Naive thymus-derived CD8-positive, alpha-beta T cell (primary cell): ENCODE results near the gene ALG11. TPM values are rescaled to one million over a fixed set of nuclear protein-coding genes. Genes with fewer than 3 reads are reported as not detected.
"Not testable (repeated sequence)": the region's sequence is repeated elsewhere in the genome, so short reads cannot be mapped to it uniquely, and the experiment has no call there.

Experiments
- ATAC-seq, 2 donors: fragments of 150-1000 bp; cut with Tn5 transposase in 1 of 2; sonication (Bioruptor Pico), chemical (Tn5 transposase) in 1 of 2; 1 replicate in 1 of 2; 2 replicates in 1 of 2; pipeline ENCODE4 v1.10.0; 2021; ENCODE audit warnings: mild to moderate bottlenecking in 2 of 2, moderate library complexity in 2 of 2
- POLR2A ChIA-PET: fragments of 350-600 bp; sonication (Branson Sonifier 250); formaldehyde crosslinking; loops from one replicate; lab custom pipeline; 2021; ENCODE audit warnings: antibody characterized with exemption; lab: Charles Lee
- DNase-seq, 10 donors: peaks; one replicate each; pipeline versions ENCODE4 v3.0.0 to v3.0.0-alpha.2; 2020 to 2022
- H3K27ac Mint-ChIP-seq, 10 donors: one replicate each; pipeline ENCODE4 v1.8.0; 2020 to 2022; ENCODE audit warnings: mild to moderate bottlenecking in 10 of 10, mixed read lengths in 10 of 10, moderate library complexity in 4 of 10, inconsistent platforms in 1 of 10
- H3K27me3 Mint-ChIP-seq, 5 donors: one replicate each; pipeline ENCODE4 v1.8.0; 2021 to 2022; ENCODE audit warnings: mixed read lengths in 5 of 5
- H3K36me3 Mint-ChIP-seq, 3 donors: one replicate each; pipeline ENCODE4 v1.8.0; 2020 to 2022; ENCODE audit warnings: mixed read lengths in 3 of 3, mild to moderate bottlenecking in 2 of 3, inconsistent platforms in 1 of 3
- H3K4me1 Mint-ChIP-seq, 4 donors: one replicate each; pipeline ENCODE4 v1.8.0; 2021 to 2022; ENCODE audit warnings: mixed read lengths in 4 of 4
- H3K4me3 Mint-ChIP-seq, 10 donors: one replicate each; pipeline ENCODE4 v1.8.0; 2020 to 2022; ENCODE audit warnings: mild to moderate bottlenecking in 10 of 10, mixed read lengths in 10 of 10, moderate library complexity in 6 of 10, inconsistent platforms in 1 of 10
- H3K9me3 Mint-ChIP-seq, 9 donors: one replicate each; pipeline ENCODE4 v1.8.0; 2020 to 2022; ENCODE audit warnings: mixed read lengths in 9 of 9, mild to moderate bottlenecking in 3 of 9, inconsistent platforms in 1 of 9, moderate library complexity in 1 of 9
- polyA plus RNA-seq, 3 donors: library from polyadenylated mRNA; unstranded; fragments of 300-500 nt; fragmentation: Illumina TruSeq; gene quantifications; one replicate each; pipeline ENCODE4 v1.2.3, GENCODE V29; 2021
- total RNA-seq, 8 experiments: library from RNA in 2 of 8; stranded (reverse) in 2 of 8; gene quantifications; one replicate each; pipeline ENCODE4 v1.2.3 and lab custom pipeline; 2021 to 2026

The ALG11 gene
- total and polyA plus RNA-seq, 5 experiments from 2014 or later = 22.1 to 47.0 (median 25.5) TPM

DNA sequence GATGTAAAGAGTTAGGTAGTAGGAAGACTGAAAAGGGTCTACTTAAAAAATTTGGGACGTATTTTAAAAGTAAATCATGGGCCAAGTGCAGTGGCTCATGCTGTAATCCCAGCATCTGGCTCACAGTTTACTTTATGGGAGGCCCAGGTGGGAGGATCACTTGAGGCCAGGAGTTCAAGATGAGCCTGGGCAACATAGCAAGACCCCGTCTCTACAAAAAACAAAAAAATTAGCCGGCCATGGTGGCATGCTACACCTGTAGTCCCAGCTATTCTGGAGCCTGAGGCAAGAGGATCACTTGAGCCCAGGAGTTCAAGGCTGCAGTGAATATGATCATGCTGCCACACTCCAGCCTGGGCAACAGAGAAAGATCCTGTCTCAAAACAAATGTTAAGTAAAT is 35.3 kb downstream of the ALG11 start:
- DNase-seq = no peak
- Mint-ChIP-seq H3K4me3 (no peak overlapping the region), H3K9me3 (peaks cover 4 to 43% (median 23%) of the 10 kb centered on the region in 9 donors), H3K4me1 (no peaks in the 10 kb centered on the region), H3K27me3 (peaks cover 0 to 5% (median 2%) of the 10 kb centered on the region in 5 donors), H3K27ac (no peak overlapping the region), H3K36me3 (peaks cover 7 to 37% (median 19%) of the 10 kb centered on the region in 3 donors)
- POLR2A ChIA-PET = no interaction called here
- ATAC-seq = no peak

- Mint-ChIP-seq H3K9me3 (peaks cover 4 to 46% (median 23%) of the 10 kb centered on the region in 9 donors), H3K27ac (no peak overlapping the region), H3K4me1 (no peaks in the 10 kb centered on the region), H3K27me3 (peaks cover 0 to 5% (median 2%) of the 10 kb centered on the region in 5 donors), H3K36me3 (peaks cover 7 to 37% (median 19%) of the 10 kb centered on the region in 3 donors), H3K4me3 (no peak overlapping the region)
- POLR2A ChIA-PET = no interaction called here
- no peak for DNase-seq
- no peak for ATAC-seq
These were observed 36.3 kb downstream of the ALG11 start for GRCh38 chr13:52048516-52048915.

DNA sequence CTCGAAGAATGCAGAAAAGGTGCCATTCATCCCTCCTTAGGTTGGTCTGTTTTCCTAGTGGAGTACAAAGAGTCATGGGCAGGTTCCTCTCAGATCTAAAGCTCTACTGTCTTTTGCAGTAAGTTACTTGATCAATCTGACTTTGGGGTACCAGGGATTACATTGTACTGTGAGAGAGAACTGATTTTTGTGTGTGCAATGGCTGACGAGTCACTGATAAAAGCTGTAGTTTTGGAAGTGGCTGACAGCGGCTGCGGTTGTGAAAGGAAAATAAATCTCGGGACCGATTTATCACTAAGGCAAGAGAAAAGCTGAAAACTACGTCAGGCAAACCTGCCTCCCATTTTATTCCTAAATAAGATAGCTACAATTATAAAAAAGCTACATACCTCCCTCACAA is 39.2 kb downstream of the ALG11 start:
- no peak overlapping the region for H3K27ac Mint-ChIP-seq

GRCh38 chr13:52053460-52053859 is 41.3 kb downstream of the ALG11 start:
- POLR2A ChIA-PET = no interaction called here
- Mint-ChIP-seq H3K27ac (no peak overlapping the region), H3K36me3 (peaks cover 3 to 27% (median 9%) of the 10 kb centered on the region in 3 donors), H3K4me3 (no peak overlapping the region), H3K9me3 (peaks cover 1 to 52% (median 26%) of the 10 kb centered on the region in 9 donors), H3K27me3 (peaks cover 0 to 5% (median 2%) of the 10 kb centered on the region in 5 donors), H3K4me1 (no peaks in the 10 kb centered on the region)
- ATAC-seq = no peak
- DNase-seq = no peak

More for the DNA sequence above, 39.2 kb downstream of the ALG11 start:
- Mint-ChIP-seq H3K9me3 (peaks cover 1 to 57% (median 30%) of the 10 kb centered on the region in 9 donors), H3K27me3 (peaks cover 0 to 5% (median 2%) of the 10 kb centered on the region in 5 donors), H3K36me3 (peaks cover 3 to 29% (median 9%) of the 10 kb centered on the region in 3 donors), H3K4me1 (no peaks in the 10 kb centered on the region), H3K4me3 (no peak overlapping the region)
- ATAC-seq (no peak), DNase-seq (no peak)
- POLR2A ChIA-PET = no interaction called here

DNA sequence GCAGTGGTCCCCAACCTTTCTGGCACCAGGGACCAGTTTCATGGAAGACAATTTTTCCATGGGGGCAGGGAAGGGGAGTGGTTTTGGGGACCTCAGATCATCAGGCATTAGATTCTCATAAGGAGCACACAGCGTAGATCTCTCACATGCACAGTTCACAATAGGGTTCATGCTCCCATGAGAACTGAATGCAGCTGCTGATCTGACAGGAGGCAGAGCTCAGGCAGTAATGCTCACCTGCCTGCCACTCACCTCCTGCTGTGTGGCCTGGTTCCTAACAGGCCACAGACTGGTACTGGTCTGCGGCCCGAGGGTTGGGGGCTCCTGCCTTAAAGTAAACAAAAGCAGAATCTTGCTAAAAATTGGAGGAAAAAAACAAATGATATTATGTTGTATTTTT is 48.9 kb downstream of the ALG11 start:
- POLR2A ChIA-PET, H3K4me3 Mint-ChIP-seq, H3K27ac Mint-ChIP-seq, DNase-seq, H3K27me3 Mint-ChIP-seq, ATAC-seq, H3K4me1 Mint-ChIP-seq: not testable (repeated sequence)
- Mint-ChIP-seq H3K9me3 (peaks cover 0 to 41% (median 18%) of the 10 kb centered on the region in 9 donors), H3K36me3 (peaks cover 2 to 12% (median 3%) of the 10 kb centered on the region in 3 donors)

DNA sequence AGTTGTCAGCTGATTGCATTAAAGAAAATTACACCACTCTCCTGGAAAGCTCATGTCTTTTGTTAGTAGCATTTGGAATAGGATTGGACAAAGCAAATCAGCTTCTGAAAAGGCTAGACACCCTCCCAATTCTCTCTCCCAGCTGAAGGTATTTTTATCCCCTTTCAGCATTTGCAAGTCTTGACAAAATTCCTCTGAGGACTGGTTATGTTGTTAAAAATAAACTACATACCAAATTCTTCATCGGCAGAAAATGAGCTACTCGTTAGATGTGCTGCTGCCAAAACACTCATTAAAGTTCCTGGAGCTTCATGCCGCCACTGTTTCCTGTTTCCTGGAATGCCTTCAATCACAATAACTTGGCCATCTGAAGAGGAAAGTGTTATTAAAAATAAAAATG is 49.4 kb downstream of the ALG11 start:
- Mint-ChIP-seq H3K36me3 (peaks cover 2 to 14% (median 3%) of the 10 kb centered on the region in 3 donors), H3K4me1 (no peaks in the 10 kb centered on the region), H3K9me3 (peaks cover 0 to 47% (median 18%) of the 10 kb centered on the region in 9 donors), H3K27ac (no peak overlapping the region), H3K27me3 (no peaks in the 10 kb centered on the region), H3K4me3 (no peak overlapping the region)
- ATAC-seq = no peak
- POLR2A ChIA-PET = no interaction called here
- no peak for DNase-seq

DNA sequence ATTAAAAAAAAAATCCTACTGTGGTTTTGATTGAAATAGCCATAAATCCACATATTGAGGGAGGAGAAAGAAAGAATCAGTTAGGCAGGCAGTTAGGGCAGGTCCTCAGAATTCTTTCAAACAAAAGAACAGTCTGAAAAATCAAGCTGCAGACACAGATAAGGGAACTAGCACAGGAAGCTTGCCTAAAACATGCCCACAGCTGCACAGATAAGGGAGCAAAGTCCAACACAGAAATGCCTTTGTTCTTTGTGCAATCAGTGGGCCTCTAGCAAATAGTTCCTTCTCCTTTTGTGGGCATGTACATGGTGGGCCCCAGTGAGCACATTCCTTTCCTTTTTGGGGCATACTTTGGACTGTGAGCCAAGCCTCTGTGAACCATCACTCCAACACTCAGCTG is 55.0 kb downstream of the ALG11 start:
- Mint-ChIP-seq H3K27ac (no peak overlapping the region), H3K9me3 (peaks cover 0 to 57% (median 29%) of the 10 kb centered on the region in 9 donors), H3K4me3 (no peak overlapping the region), H3K4me1 (peaks cover 0 to 8% (median 1%) of the 10 kb centered on the region in 4 donors), H3K27me3 (peaks cover 7 to 32% (median 16%) of the 10 kb centered on the region in 5 donors), H3K36me3 (peaks cover 2 to 26% (median 8%) of the 10 kb centered on the region in 3 donors)
- ATAC-seq (no peak), DNase-seq (peak in 1 of 10 donors; percentile 0)
- POLR2A ChIA-PET = no interaction called here

DNA sequence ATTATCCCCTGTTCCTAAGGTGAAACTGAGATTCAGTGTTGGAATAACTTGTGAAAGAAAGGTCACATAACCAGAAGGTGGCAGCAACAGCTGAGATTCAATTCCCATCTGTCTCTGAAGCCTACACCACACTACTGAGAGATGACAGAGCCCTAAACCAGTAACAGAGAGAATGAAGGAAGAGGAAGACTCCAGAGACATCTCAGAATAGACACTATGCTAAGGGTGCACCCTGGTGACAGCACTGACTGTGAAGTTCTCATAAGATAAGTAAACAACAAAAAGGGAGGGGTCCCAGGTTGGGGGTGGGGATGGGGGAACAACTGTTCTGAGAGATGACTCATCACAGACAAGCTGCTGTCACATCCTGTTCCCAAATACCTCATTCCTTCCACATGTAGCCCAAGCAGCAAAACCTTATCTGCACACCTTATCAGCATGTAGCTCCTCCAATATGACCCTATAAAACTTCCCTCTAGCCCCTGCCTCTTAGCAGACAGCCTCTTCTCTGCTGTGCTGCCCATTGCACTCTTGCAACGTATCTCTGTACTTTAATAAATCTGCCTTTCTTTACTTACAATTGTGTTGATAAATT is 58.8 kb downstream of the ALG11 start:
- Mint-ChIP-seq H3K4me1 (peaks cover 0 to 8% (median 1%) of the 10 kb centered on the region in 4 donors), H3K9me3 (peaks cover 0 to 41% (median 19%) of the 10 kb centered on the region in 9 donors), H3K27ac (no peak overlapping the region), H3K27me3 (peaks cover 20 to 46% (median 26%) of the 10 kb centered on the region in 5 donors), H3K4me3 (no peak overlapping the region), H3K36me3 (peaks cover 0 to 23% (median 5%) of the 10 kb centered on the region in 3 donors)
- no peak for ATAC-seq
- POLR2A ChIA-PET = no interaction called here
- DNase-seq = peak in 2 of 10 donors; percentile 1 to 2

Other genes with a start within 250 kb of the ALG11 start
- gene DHRS12, start 208.2 kb upstream of the ALG11 start, total RNA-seq = 10 to 100 TPM; 22.6 to 24.2 TPM
- 10 to 100 TPM; 22.1 to 33.2 (median 26.0) TPM for gene DHRS12, start 208.2 kb upstream of the ALG11 start, polyA plus RNA-seq
- gene TMEM272, start 167.2 kb upstream of the ALG11 start, total RNA-seq = 10 to 100 TPM; 14.7 to 15.4 TPM
- under 1 TPM; 0.29 to 0.75 (median 0.52) TPM for gene TMEM272, start 167.2 kb upstream of the ALG11 start, polyA plus RNA-seq
- not detected for gene CCDC70, start 150.4 kb upstream of the ALG11 start, total RNA-seq
- not detected for gene CCDC70, start 150.4 kb upstream of the ALG11 start, polyA plus RNA-seq
- gene ATP7B, start 948 bp upstream of the ALG11 start, total RNA-seq = 1 to 10 TPM; 1.2 to 1.7 TPM
- gene ATP7B, start 948 bp upstream of the ALG11 start, polyA plus RNA-seq = under 1 TPM; 0.06 to 0.29 (median 0.26) TPM
- gene UTP14C, start 12.3 kb downstream of the ALG11 start, total RNA-seq = 10 to 100 TPM; 11.6 to 14.4 TPM
- gene UTP14C, start 12.3 kb downstream of the ALG11 start, polyA plus RNA-seq = 1 to 10 TPM; 2.4 to 3.6 (median 3.3) TPM
- not detected for gene NEK5, start 116.7 kb downstream of the ALG11 start, total RNA-seq
- not detected for gene NEK5, start 116.7 kb downstream of the ALG11 start, polyA plus RNA-seq
- gene NEK3, start 147.2 kb downstream of the ALG11 start, total RNA-seq = 1 to 10 TPM; 1.4 to 1.8 TPM
- gene NEK3, start 147.2 kb downstream of the ALG11 start, polyA plus RNA-seq = under 1 TPM; 0.40 to 0.77 (median 0.63) TPM